Upper lobe of left lung (tissue), 4 donors: ENCODE data around the gene SH3TC2.

Experiments
- CTCF ChIP-seq, 6 experiments: fragments of 450-650 bp in 4 of 6; fragments of 200-600 bp in 2 of 6; sonication (generic) in 2 of 6; IDR thresholded peaks; one replicate each; pipeline ENCODE4 v1.5.1; 2016 to 2019; ENCODE audit warnings: antibody characterized with exemption in 6 of 6
- EP300 ChIP-seq, 4 donors: sonication (generic); formaldehyde crosslinking; IDR thresholded peaks; one replicate each; pipeline ENCODE4 v1.5.1; 2017; ENCODE audit warnings: antibody characterized with exemption in 4 of 4, control low read depth in 2 of 4
- POLR2A ChIP-seq, 4 donors: fragments of 450-650 bp; IDR thresholded peaks; one replicate each; pipeline ENCODE4 v1.5.1; 2016 to 2017; ENCODE audit warnings: antibody characterized with exemption in 4 of 4, mild to moderate bottlenecking in 2 of 4
- POLR2AphosphoS5 ChIP-seq, 2 donors: sonication (generic); formaldehyde crosslinking; IDR thresholded peaks; one replicate each; pipeline ENCODE4 v1.5.1; 2017; ENCODE audit warnings: antibody characterized with exemption in 2 of 2

- no peak for TF ChIP-seq POLR2AphosphoS5 (IDR thresholded peaks at IDR 0.05)
- TF ChIP-seq CTCF (IDR thresholded peaks at IDR 0.05) = no peak
- TF ChIP-seq POLR2A (IDR thresholded peaks at IDR 0.05) = no peak
- TF ChIP-seq EP300 (IDR thresholded peaks at IDR 0.05) = no peak
Measured at GRCh38 chr5:149047462-149047861, 15.4 kb downstream of the SH3TC2 start.
